HepG2 (cell line): Measurements from ENCODE around the gene RASL12. TPM values are rescaled to one million over a fixed set of nuclear protein-coding genes. Genes with fewer than 3 reads are reported as not detected.

Experiments used
- FOXC1 ChIP-seq: sonication (generic); formaldehyde crosslinking; IDR thresholded peaks from 2 replicates; pipeline ENCODE4 v1.8.0; 2022; ENCODE audit warnings: mild to moderate bottlenecking, missing genetic modification reagents, borderline replicate concordance
- RAD21 ChIP-seq: fragments of 450-650 bp; formaldehyde crosslinking; IDR thresholded peaks from 2 replicates; pipeline ENCODE4 v1.5.0; 2020; ENCODE audit warnings: mild to moderate bottlenecking
- REST ChIP-seq, 2 experiments: IDR thresholded peaks; 2 replicates each; pipeline ENCODE4 v1.6.1; 2011 to 2012; ENCODE audit warnings: low read length in 2 of 2, borderline replicate concordance in 1 of 2, low read depth in 1 of 2, mild to moderate bottlenecking in 1 of 2, moderate library complexity in 1 of 2
- ZNF687 ChIP-seq: sonication (generic); formaldehyde crosslinking; IDR thresholded peaks from 2 replicates; pipeline ENCODE4 v1.5.1; 2020; ENCODE audit warnings: mild to moderate bottlenecking, missing genetic modification reagents, moderate library complexity
- ZXDC ChIP-seq: sonication (generic); formaldehyde crosslinking; IDR thresholded peaks from 2 replicates; pipeline ENCODE4 v1.5.0; 2020; ENCODE audit warnings: mild to moderate bottlenecking, missing genetic modification reagents
- polyA plus RNA-seq, 8 experiments: library from polyadenylated mRNA; depleted of rRNA in 3 of 8; stranded (reverse) in 7 of 8; unstranded in 1 of 8; fragments of >200 nt; fragmentation: Illumina TruSeq in 4 of 8; extraction: Trizol in 4 of 8; gene quantifications; 2 replicates each; pipeline versions ENCODE4 v1.2.1 to v1.2.3, GENCODE V29; 2011 to 2016; ENCODE audit warnings: low read depth in 4 of 8, missing spikeins in 1 of 8, mixed read lengths in 1 of 8; ENCODE audit not compliant: insufficient read depth in 1 of 8
- total RNA-seq, 5 experiments: library from RNA; depleted of rRNA; stranded (reverse); fragments of >200 nt; fragmentation: Illumina TruSeq; extraction: Trizol; gene quantifications; 2 replicates each; pipeline ENCODE4 v1.2.3, GENCODE V29; 2016; ENCODE audit warnings: low read depth in 1 of 5

The RASL12 gene
- total and polyA plus RNA-seq, 2 of the 13 experiments (the other 11 are each of a cell fraction or from before 2014, with no cell fraction given), result 0.16 to 0.55 TPM

- TF ChIP-seq REST (IDR thresholded peaks at IDR 0.05; ENCODE audit: borderline replicate concordance in 1 of 2, low read depth in 1 of 2, low read length in 2 of 2), result no peak
- 0 out of 2 replicates have a peak, but pooled peaks have one; percentile 60 for TF ChIP-seq FOXC1 (CRISPR knock-in tag)
- TF ChIP-seq RAD21 (CRISPR knock-in tag), result peak; percentile 4; the same call in 1 of the 2 replicates
- TF ChIP-seq ZNF687 (CRISPR knock-in tag), result peak; percentile 24
- TF ChIP-seq ZXDC, result peak; percentile 35; the same call in 1 of the 2 replicates
Observed at GRCh38 chr15:65086680-65087111, 18.9 kb upstream of the RASL12 start (continued).
